K562 (cell line): ENCODE data around the gene CPNE6. TPM values are rescaled to one million over a fixed set of nuclear protein-coding genes. Genes with fewer than 3 reads are reported as not detected.

Source experiments
- ATAC-seq: fragments of 200-7000 bp; cut with Tn5 transposase; 3 replicates; pipeline ENCODE4 v1.9.1; 2020; ENCODE audit warnings: moderate library complexity
- BruUV-seq: library from RNA; stranded (reverse); fragments of 400-500 nt; replicated peaks from 2 replicates; lab custom pipeline; 2021; lab: Mats Ljungman, UMichigan
- CTCF ChIA-PET: fragments of 300-600 bp; formaldehyde crosslinking; extraction: SDS; loops from one replicate; lab custom pipeline; 2021; ENCODE audit warnings: low intra/inter-chr PET ratio; lab: Yijun Ruan, JAX
- POLR2A ChIA-PET: fragments of 300-600, 350-650 bp; sonication (Branson Sonifier 250); formaldehyde crosslinking; extraction: SDS; loops from one replicate; lab custom pipeline; 2021; ENCODE audit warnings: antibody characterized with exemption, inconsistent platforms; lab: Yijun Ruan, JAX
- DNase-seq, 4 experiments: peaks; one replicate each; pipeline versions ENCODE4 v3.0.0 to v3.0.0-alpha.2; 2011 to 2018; ENCODE audit warnings: low spot score in 3 of 4, mixed read lengths in 3 of 4; ENCODE audit errors: extremely low read depth in 1 of 4
- FAIRE-seq: peaks from 2 replicates; lab custom pipeline; 2011; peaks lifted over from hg19 to GRCh38; lab: Jason Lieb, UNC
- H2AFZ ChIP-seq: 2 replicates; pipeline ENCODE4 v1.6.0; 2011; ENCODE audit warnings: low read depth, low read length, control low read depth, inconsistent platforms
- H3K27ac ChIP-seq: fragments of 200-600 bp; 3 replicates; pipeline ENCODE4 v1.8.0; 2011; ENCODE audit warnings: low read depth, mild to moderate bottlenecking, control low read depth, inconsistent platforms, low read length, moderate library complexity, mixed read lengths; ENCODE audit errors: extremely low read depth
- H3K27me3 ChIP-seq, 2 experiments: fragments of 300-600 bp in 1 of 2; 2 replicates in 1 of 2; 3 replicates in 1 of 2; pipeline versions ENCODE4 v1.6.0 to v1.8.0; 2011; ENCODE audit warnings: inconsistent platforms in 2 of 2, low read length in 2 of 2, mild to moderate bottlenecking in 1 of 2, mixed read lengths in 1 of 2, moderate library complexity in 1 of 2; ENCODE audit not compliant: control insufficient read depth in 2 of 2, insufficient read depth in 2 of 2
- H3K36me3 ChIP-seq: fragments of 300-600 bp; 3 replicates; pipeline ENCODE4 v1.8.0; 2011; ENCODE audit warnings: mild to moderate bottlenecking, low read length, inconsistent platforms; ENCODE audit not compliant: control insufficient read depth, insufficient read depth
- H3K4me1 ChIP-seq, 2 experiments: fragments of 200-600 bp in 1 of 2; replicated peaks in 1 of 2; 2 replicates in 1 of 2; 3 replicates in 1 of 2; pipeline versions ENCODE4 v1.5.1 to v1.8.0; 2011; ENCODE audit warnings: inconsistent platforms in 2 of 2, low read length in 2 of 2, mild to moderate bottlenecking in 1 of 2, mixed read lengths in 1 of 2, moderate library complexity in 1 of 2; ENCODE audit not compliant: control insufficient read depth in 2 of 2, insufficient read depth in 2 of 2
- H3K4me2 ChIP-seq: 2 replicates; pipeline ENCODE4 v1.6.1; 2011; ENCODE audit warnings: low read length, control low read depth, inconsistent platforms, mixed read lengths; ENCODE audit not compliant: insufficient read depth
- H3K4me3 ChIP-seq: fragments of 200-600 bp; sonication (generic), shearing (Covaris generic); 2 replicates; pipeline ENCODE4 v1.5.1; 2016; ENCODE audit warnings: control low read depth, inconsistent platforms
- H3K79me2 ChIP-seq: fragments of 200-600 bp; 3 replicates; pipeline ENCODE4 v1.8.0; 2011; ENCODE audit warnings: low read length, inconsistent platforms; ENCODE audit not compliant: control insufficient read depth, insufficient read depth
- H3K9ac ChIP-seq, 2 experiments: 2 replicates each; pipeline versions ENCODE4 v1.6.0 to v1.6.1; 2011; ENCODE audit warnings: low read depth in 2 of 2, low read length in 2 of 2, control low read depth in 1 of 2, inconsistent platforms in 1 of 2, mild to moderate bottlenecking in 1 of 2, mixed read lengths in 1 of 2; ENCODE audit not compliant: insufficient read depth in 1 of 2
- H3K9me1 ChIP-seq: one replicate; pipeline ENCODE4 v1.6.0; 2011; ENCODE audit warnings: inconsistent platforms, mild to moderate bottlenecking, low read length, moderate library complexity; ENCODE audit not compliant: control insufficient read depth, insufficient read depth
- H3K9me3 ChIP-seq: replicated peaks from 2 replicates; pipeline ENCODE4 v1.5.1; 2011; ENCODE audit warnings: low read depth, low read length, inconsistent platforms; ENCODE audit not compliant: control insufficient read depth, insufficient read depth
- H4K20me1 ChIP-seq: replicated peaks from 2 replicates; pipeline ENCODE4 v1.6.1; 2011; ENCODE audit warnings: low read length, inconsistent platforms, mixed read lengths; ENCODE audit not compliant: control insufficient read depth, insufficient read depth
- CHD2 ChIP-seq: IDR thresholded peaks from 2 replicates; pipeline ENCODE4 v1.6.1; 2011; ENCODE audit warnings: low read depth, low read length
- ETV6 ChIP-seq, 3 experiments: fragments of 150-350 bp in 1 of 3; sonication (generic) in 1 of 3; formaldehyde crosslinking in 1 of 3; IDR thresholded peaks; 2 replicates each; pipeline versions ENCODE4 v1.6.1 to v1.8.0; 2014 to 2022; ENCODE audit warnings: borderline replicate concordance in 2 of 3, low read depth in 2 of 3, antibody characterized with exemption in 1 of 3, low read length in 1 of 3, mild to moderate bottlenecking in 1 of 3, missing genetic modification reagents in 1 of 3
- MAX ChIP-seq: sonication (generic); formaldehyde crosslinking; IDR thresholded peaks from 2 replicates; pipeline ENCODE4 v1.9.0; 2022; ENCODE audit warnings: mild to moderate bottlenecking, missing genetic modification reagents
- NFIC ChIP-seq: fragments of 450-650 bp; IDR thresholded peaks from 2 replicates; pipeline ENCODE4 v1.6.1; 2017; ENCODE audit warnings: mild to moderate bottlenecking, inconsistent platforms
- NFIX ChIP-seq: fragments of 250-450 bp; sonication (Bioruptor Pico); IDR thresholded peaks from 2 replicates; pipeline ENCODE4 v1.4.0; 2020; ENCODE audit warnings: low read depth, mild to moderate bottlenecking, moderate library complexity
- NKRF ChIP-seq: fragments of 450-650 bp; IDR thresholded peaks from 2 replicates; pipeline ENCODE4 v1.6.1; 2016; ENCODE audit warnings: borderline replicate concordance
- PHF21A ChIP-seq: fragments of 450-650 bp; IDR thresholded peaks from 2 replicates; pipeline ENCODE4 v1.6.1; 2017; ENCODE audit warnings: low read depth, borderline replicate concordance
- TAL1 ChIP-seq: fragments of 450-650 bp; IDR thresholded peaks from 2 replicates; pipeline ENCODE4 v1.6.1; 2016; ENCODE audit warnings: mild to moderate bottlenecking
- ZNF436 ChIP-seq: fragments of 250-450, 450-650 bp; sonication (Bioruptor Pico); formaldehyde crosslinking; IDR thresholded peaks from 2 replicates; pipeline ENCODE4 v1.7.0; 2020; ENCODE audit warnings: mild to moderate bottlenecking
- ZNF57 ChIP-seq: fragments of 450-650 bp; formaldehyde crosslinking; IDR thresholded peaks from 2 replicates; pipeline ENCODE4 v1.4.0; 2020; ENCODE audit warnings: mild to moderate bottlenecking, moderate library complexity
- WGBS: fragments of 100-300 bp; shearing (Covaris generic); methylation state at CpG from one replicate; pipeline ENCODE4 v1.1.6; 2016; ENCODE audit warnings: low coverage, mixed read lengths; ENCODE audit not compliant: insufficient coverage; ENCODE audit errors: missing lambda C conversion rate; 5-methylcytosine and 5-hydroxymethylcytosine counted together
- in situ Hi-C: fragments of 300-500 bp; cut with MboI; formaldehyde crosslinking; loops from 4 replicates; pipeline ENCODE4 v1.15.0; 2018; ENCODE audit warnings: inconsistent platforms, mixed read lengths
- intact Hi-C: fragments of 100-400 bp; cut with micrococcal nuclease; formaldehyde crosslinking; loops from 2 replicates; pipeline ENCODE4 v1.14.2; 2022
- polyA plus RNA-seq, 8 experiments: library from polyadenylated mRNA; depleted of rRNA in 4 of 8; stranded (reverse) in 5 of 8; unstranded in 3 of 8; fragments of >200 nt; fragmentation: Nextera tagmentation in 2 of 8; fragmentation: Illumina TruSeq in 1 of 8; extraction: Ambion mirVana in 2 of 8; extraction: Trizol in 1 of 8; gene quantifications; 2 replicates each; pipeline versions ENCODE4 v1.2.1 to v1.2.3, GENCODE V29; 2011 to 2014; ENCODE audit warnings: inconsistent platforms in 1 of 8, missing spikeins in 1 of 8
- total RNA-seq, 7 experiments: library from RNA; depleted of rRNA in 6 of 7; stranded (reverse); fragments of >200 nt in 6 of 7; fragmentation: Illumina TruSeq in 2 of 7; extraction: Trizol in 2 of 7; gene quantifications; 2 replicates each; pipeline versions ENCODE4 v1.2.1 to v1.2.3, GENCODE V29; 2011 to 2021; ENCODE audit warnings: low replicate concordance in 1 of 7

Gene CPNE6
- total and polyA plus RNA-seq, 9 of the 15 experiments (the other 6 are each of a cell fraction or from before 2014, with no cell fraction given) = not detected

GRCh38 chr14:24038686-24039085, 32.7 kb upstream of the CPNE6 start (continued):
- TF ChIP-seq TAL1 (no peak), MAX (no peak), PHF21A (no peak), NKRF (no peak), ZNF57 (no peak), ETV6 (IDR thresholded peaks at IDR 0.05; ENCODE audit: borderline replicate concordance in 1 of 2, low read depth in 2 of 2, low read length in 1 of 2) (no peak), ETV6 (CRISPR knock-in tag; IDR thresholded peaks at IDR 0.05; ENCODE audit: borderline replicate concordance) (no peak)

GRCh38 chr14:24040692-24041091, 30.7 kb upstream of the CPNE6 start:
- no peak overlapping the region for H3K9ac ChIP-seq
- 0% methylated on average over 2 of the region's 2 CpGs for WGBS
- DNase-seq (no peak), ATAC-seq (no peak), FAIRE-seq (no peak)
- H3K27ac ChIP-seq = no peak overlapping the region
- BruUV-seq = no TSS peak
- no peaks in the 10 kb centered on the region for H3K79me2 ChIP-seq
- no peaks in the 10 kb centered on the region for H3K36me3 ChIP-seq
- no peak overlapping the region for H3K4me2 ChIP-seq
- H3K9me3 ChIP-seq = no peaks in the 10 kb centered on the region
- H2AFZ ChIP-seq = no peak overlapping the region
- H3K4me3 ChIP-seq = no peak overlapping the region
- no peaks in the 10 kb centered on the region for H4K20me1 ChIP-seq
- ChIA-PET POLR2A (no interaction called here), CTCF (no interaction called here)
- intact Hi-C loops = no loop called here
- peaks cover 0 to 4% of the 10 kb centered on the region in 2 experiments; a peak in 2 of 5 replicates for H3K4me1 ChIP-seq
- in situ Hi-C loops = no loop called here
- TF ChIP-seq ZNF436 = no peak
- peak; percentile 87 for TF ChIP-seq NFIC
- TF ChIP-seq NFIX (CRISPR knock-in tag) = peak; percentile 69; the same call in 1 of the 2 replicates
- no peak for TF ChIP-seq CHD2
- H3K9me1 ChIP-seq = no peaks in the 10 kb centered on the region
- H3K27me3 ChIP-seq = 0 out of 5 replicates have a peak, but pooled peaks cover 0 to 4% of the 10 kb centered on the region in 2 experiments
